ENCODE data around the gene ERC1. TPM values are rescaled to one million over a fixed set of nuclear protein-coding genes. Genes with fewer than 3 reads are reported as not detected.
"Not testable (repeated sequence)": the region's sequence is repeated elsewhere in the genome, so short reads cannot be mapped to it uniquely, and the experiment has no call there.

ERC1 gene
- total and polyA plus RNA-seq, 9 of the 15 experiments (the other 6 are each of a cell fraction or from before 2014, with no cell fraction given): 0.74 to 11.8 (median 4.8) TPM

DNA sequence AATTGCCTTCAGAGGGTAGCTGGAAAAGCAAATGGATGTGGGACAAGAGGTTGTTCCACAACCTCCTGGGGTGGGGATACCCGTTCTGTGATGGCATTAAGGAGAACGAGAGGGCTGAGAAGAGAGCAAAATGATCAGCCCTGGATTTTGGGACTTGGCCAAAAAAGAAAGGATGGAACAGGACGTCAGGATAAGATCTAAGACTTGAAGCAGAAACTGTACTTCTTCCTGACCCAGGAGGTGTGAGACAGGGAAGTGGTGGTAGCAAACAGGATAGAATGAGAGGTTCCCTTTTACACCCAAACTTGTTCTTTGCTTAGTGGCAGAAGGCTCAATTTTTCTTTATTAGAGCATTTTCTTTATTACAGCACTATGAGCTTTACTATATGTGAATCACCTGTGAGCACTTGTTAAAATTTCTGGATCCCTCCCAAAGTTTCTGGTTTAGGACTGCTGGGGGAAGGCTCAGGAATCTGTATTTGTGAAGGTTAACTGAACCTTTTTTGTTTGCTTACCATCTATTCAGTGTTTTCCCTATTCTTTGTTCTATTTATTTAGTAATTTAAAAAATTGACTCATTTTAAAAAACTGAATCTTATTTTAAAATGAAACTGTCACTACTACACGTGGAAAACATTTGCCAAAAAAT is 59.2 kb downstream of the ERC1 start:
- Histone ChIP-seq H3K9me1 (ENCODE audit: control insufficient read depth, insufficient read depth, low read length) (no peaks in the 10 kb centered on the region), H3K9me3 (replicated peaks; ENCODE audit: control insufficient read depth, insufficient read depth, low read depth, low read length) (no peaks in the 10 kb centered on the region), H2AFZ (ENCODE audit: low read depth, low read length) (no peak overlapping the region), H3K9ac (ENCODE audit: insufficient read depth in 1 of 2, low read depth in 2 of 2, low read length in 2 of 2) (no peak overlapping the region), H3K27ac (ENCODE audit: extremely low read depth, low read depth, low read length) (no peak overlapping the region), H3K4me3 (no peak overlapping the region), H3K4me2 (ENCODE audit: insufficient read depth, low read length) (no peak overlapping the region), H3K79me2 (ENCODE audit: control insufficient read depth, insufficient read depth, low read length) (no peaks in the 10 kb centered on the region), H3K4me1 (replicated peaks in 1 of 2; ENCODE audit: control insufficient read depth in 2 of 2, insufficient read depth in 2 of 2, low read length in 2 of 2) (0 out of 5 replicates have a peak, but pooled peaks cover 0 to 3% of the 10 kb centered on the region in 2 experiments), H4K20me1 (replicated peaks; ENCODE audit: control insufficient read depth, insufficient read depth, low read length) (no peaks in the 10 kb centered on the region), H3K27me3 (ENCODE audit: control insufficient read depth in 2 of 2, insufficient read depth in 2 of 2, low read length in 2 of 2) (no peaks in the 10 kb centered on the region), H3K36me3 (ENCODE audit: control insufficient read depth, insufficient read depth, low read length) (no peaks in the 10 kb centered on the region)
- in situ Hi-C loops (cut with MboI): no loop called here
- POLR2A ChIA-PET: no interaction called here
- DNase-seq (ENCODE audit: extremely low read depth in 1 of 4, low spot score in 3 of 4) (peak in 1 of 4 experiments; percentile 6), FAIRE-seq (no peak), ATAC-seq (no peak)
- 33% methylated on average over 4 of the region's 4 CpGs for WGBS (ENCODE audit: insufficient coverage, low coverage, missing lambda C conversion rate)
- intact Hi-C loops (cut with micrococcal nuclease): no loop called here
- TF ChIP-seq, protein P1, sequence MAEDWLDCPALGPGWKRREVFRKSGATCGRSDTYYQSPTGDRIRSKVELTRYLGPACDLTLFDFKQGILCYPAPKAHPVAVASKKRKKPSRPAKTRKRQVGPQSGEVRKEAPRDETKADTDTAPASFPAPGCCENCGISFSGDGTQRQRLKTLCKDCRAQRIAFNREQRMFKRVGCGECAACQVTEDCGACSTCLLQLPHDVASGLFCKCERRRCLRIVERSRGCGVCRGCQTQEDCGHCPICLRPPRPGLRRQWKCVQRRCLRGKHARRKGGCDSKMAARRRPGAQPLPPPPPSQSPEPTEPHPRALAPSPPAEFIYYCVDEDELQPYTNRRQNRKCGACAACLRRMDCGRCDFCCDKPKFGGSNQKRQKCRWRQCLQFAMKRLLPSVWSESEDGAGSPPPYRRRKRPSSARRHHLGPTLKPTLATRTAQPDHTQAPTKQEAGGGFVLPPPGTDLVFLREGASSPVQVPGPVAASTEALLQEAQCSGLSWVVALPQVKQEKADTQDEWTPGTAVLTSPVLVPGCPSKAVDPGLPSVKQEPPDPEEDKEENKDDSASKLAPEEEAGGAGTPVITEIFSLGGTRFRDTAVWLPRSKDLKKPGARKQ (CRISPR knock-in tag; IDR thresholded peaks at IDR 0.05): no peak
- TF ChIP-seq MCM3 (IDR thresholded peaks at IDR 0.05) (no peak), KDM5B (IDR thresholded peaks at IDR 0.05; ENCODE audit: insufficient replicate concordance, low read depth, low read length) (no peak), YY1 (IDR thresholded peaks at IDR 0.05; ENCODE audit: borderline replicate concordance in 1 of 3, control insufficient read depth in 1 of 3, extremely low read depth in 1 of 3, insufficient read depth in 3 of 3, insufficient read length in 1 of 3, insufficient replicate concordance in 2 of 3, low read depth in 1 of 3, low read length in 2 of 3) (no peak), ZNF143 (CRISPR knock-in tag; IDR thresholded peaks at IDR 0.05) (no peak), ZNF41 (CRISPR knock-in tag; conservative IDR thresholded peaks at IDR 0.05) (no peak), NFIC (IDR thresholded peaks at IDR 0.05) (peak; percentile 62)
- CTCF ChIA-PET (ENCODE audit: low intra/inter-chr PET ratio): no interaction called here
- BruUV-seq (replicated peaks): no TSS peak

DNA sequence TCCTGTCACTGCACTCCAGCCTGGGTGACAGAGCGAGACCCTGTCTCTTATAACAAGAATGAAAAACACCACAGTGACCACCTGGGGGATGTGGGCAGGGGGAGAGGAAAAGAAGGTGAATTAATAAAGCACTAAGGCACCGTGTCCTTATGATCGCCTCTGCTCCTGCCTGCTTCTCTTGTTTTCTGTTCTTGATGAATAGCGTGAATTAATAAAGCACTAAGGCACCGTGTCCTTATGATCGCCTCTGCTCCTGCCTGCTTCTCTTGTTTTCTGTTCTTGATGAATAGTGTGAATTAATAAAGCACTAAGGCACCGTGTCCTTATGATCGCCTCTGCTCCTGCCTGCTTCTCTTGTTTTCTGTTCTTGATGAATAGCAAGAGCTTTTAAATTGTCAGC is 60.6 kb downstream of the ERC1 start:
- H3K4me2 ChIP-seq (ENCODE audit: insufficient read depth, low read length); H3K27ac ChIP-seq (ENCODE audit: extremely low read depth, low read depth, low read length); H3K9me1 ChIP-seq (ENCODE audit: control insufficient read depth, insufficient read depth, low read length); POLR2A ChIA-PET; H4K20me1 ChIP-seq (replicated peaks; ENCODE audit: control insufficient read depth, insufficient read depth, low read length); DNase-seq (ENCODE audit: extremely low read depth in 1 of 4, low spot score in 3 of 4); H3K27me3 ChIP-seq (ENCODE audit: control insufficient read depth in 2 of 2, insufficient read depth in 2 of 2, low read length in 2 of 2); BruUV-seq (replicated peaks); H3K4me1 ChIP-seq (replicated peaks in 1 of 2; ENCODE audit: control insufficient read depth in 2 of 2, insufficient read depth in 2 of 2, low read length in 2 of 2); FAIRE-seq; H3K4me3 ChIP-seq; H3K79me2 ChIP-seq (ENCODE audit: control insufficient read depth, insufficient read depth, low read length); H2AFZ ChIP-seq (ENCODE audit: low read depth, low read length); H3K9me3 ChIP-seq (replicated peaks; ENCODE audit: control insufficient read depth, insufficient read depth, low read depth, low read length); H3K9ac ChIP-seq (ENCODE audit: insufficient read depth in 1 of 2, low read depth in 2 of 2, low read length in 2 of 2); CTCF ChIA-PET (ENCODE audit: low intra/inter-chr PET ratio); in situ Hi-C loops (cut with MboI); H3K36me3 ChIP-seq (ENCODE audit: control insufficient read depth, insufficient read depth, low read length); intact Hi-C loops (cut with micrococcal nuclease); ATAC-seq: not testable (repeated sequence)
- WGBS (ENCODE audit: insufficient coverage, low coverage, missing lambda C conversion rate): 79% methylated on average over 6 of the region's 8 CpGs

All from K562 (cell line).